LNCAP (cell line): ENCODE results near the gene RBBP4.

ENCODE experiments used
- CTCF ChIP-seq: fragments of 450-650 bp; IDR thresholded peaks from 2 replicates; pipeline ENCODE4 v1.5.1; 2017; ENCODE audit warnings: mild to moderate bottlenecking

Gene RBBP4

DNA sequence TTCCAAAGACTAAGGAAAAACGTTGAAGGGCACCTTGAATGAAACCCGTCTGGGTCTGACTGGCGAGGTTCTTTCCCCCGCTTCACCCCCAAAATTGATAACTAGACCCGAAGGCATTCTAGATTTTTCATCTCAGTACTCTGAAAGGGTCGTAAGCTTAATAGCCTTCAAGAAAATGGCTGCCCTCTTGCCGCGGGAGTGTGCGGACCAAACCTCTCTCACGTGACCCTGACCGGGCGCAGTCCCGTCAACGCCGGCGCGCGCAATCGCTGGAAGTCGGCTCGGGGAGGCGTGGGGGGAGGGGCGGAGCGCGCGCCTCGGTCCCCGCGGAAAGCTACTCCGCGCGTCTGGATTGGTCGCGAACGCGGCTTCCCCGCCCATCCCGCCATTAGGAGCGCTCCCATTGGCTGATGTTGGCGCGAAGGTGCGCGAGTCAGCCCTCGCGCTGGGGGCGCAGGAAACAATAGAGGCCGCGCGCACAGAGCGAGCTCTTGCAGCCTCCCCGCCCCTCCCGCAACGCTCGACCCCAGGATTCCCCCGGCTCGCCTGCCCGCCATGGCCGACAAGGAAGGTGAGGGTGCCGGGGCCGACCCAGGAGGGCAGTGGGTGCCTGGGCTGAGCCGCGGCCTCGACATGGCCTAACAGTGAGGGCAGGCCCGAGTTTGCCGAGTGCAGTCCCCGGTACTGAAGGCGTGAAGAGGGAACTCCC lies at the start of gene RBBP4:
TSS of gene RBBP4 (plus strand) at position 457 of the 709 bp plus-strand sequence. CDS start at position 556, 99 bp downstream.
- TF ChIP-seq CTCF, result no peak

DNA sequence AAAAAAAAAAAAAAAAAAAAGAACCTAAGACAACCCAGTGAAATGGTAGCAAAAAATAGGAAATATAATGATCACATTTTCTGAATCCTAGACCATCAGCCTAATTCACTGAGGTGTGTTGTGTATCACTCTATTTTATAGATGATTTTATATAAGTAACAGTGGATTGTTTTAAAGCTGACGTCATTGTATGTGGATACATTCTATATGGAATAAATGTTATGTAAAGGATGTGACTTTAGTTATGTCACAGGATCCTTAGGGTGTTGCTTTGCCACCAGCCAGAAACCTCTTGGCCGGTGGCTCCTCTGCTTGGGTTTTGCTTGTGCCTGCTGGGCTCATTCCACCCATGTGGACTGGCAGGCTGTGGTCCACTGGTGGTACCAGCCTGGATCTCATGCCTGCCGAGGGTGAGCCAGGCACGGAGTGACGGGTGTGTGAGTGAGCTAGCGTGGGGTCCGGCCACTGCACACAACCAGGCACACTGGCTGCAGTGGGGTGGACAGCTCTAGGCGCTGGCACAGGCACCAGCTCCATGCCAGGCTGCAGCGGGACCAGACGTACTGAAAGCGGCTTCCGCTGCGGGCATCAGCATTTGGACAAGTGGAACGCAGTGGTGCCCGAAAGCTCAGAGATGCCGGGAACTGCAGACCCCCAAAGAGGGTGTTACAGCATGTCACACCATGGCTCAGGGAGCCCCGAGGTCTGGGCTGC lies 45.1 kb upstream of the RBBP4 start:
- no peak for TF ChIP-seq CTCF

DNA sequence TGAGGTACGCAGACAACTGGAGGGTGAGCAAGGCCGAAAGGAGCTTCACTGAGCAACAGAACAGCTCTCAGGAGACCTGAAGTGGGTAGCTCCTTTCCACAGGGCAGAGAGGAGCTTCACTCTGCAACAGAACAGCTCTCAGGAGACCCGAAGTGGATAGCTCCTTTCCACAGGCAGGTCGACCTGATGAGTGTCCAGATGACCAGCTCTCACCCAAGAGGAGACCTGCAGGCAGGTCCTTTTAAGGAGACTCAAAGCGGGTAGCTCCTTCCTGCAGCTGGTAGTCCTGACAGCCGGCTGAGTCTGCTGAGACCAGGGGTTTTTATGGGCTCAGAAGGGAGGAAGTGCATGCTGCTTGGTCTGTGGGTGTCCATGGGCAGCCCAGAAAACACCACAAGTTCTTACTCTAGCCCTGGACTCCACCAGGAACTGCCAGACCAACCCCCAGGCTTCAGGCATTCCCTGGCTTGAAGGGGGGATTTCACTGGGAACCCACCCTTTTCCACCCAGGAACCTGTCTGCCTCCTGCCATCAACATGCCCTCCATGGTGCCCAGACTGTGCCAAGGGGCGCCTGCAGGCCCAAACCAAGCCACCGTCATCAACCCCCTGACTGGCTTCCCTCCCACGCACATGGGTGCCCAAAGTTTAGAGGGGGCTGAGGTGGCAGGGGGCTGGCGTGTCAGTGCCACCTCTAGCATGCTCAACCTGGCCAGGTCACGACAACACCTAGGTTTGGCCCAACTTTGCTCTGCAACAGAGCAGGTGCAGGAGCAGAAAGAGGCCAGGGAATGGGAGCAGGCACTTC lies 44.2 kb upstream of the RBBP4 start:
- no peak for TF ChIP-seq CTCF

GRCh38 chr1:32609180-32609579 lies 41.8 kb upstream of the RBBP4 start:
- no peak for TF ChIP-seq CTCF

DNA sequence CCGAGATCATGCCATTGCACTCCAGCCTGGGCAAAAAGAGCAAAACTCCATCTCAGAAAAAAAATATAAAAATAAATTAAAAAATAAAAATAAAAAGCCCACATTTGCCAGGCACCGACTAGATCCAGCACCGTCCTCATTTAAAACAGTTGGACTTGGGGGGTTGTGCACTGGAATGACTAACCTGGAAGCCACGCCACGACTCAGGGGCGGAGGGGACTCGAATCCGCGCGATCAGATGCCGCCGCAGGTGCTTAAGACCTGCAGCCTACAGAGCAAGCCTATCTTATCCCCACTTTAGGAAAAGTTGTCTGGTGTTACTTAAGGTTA lies 39.2 kb upstream of the RBBP4 start:
- no peak for TF ChIP-seq CTCF

- TF ChIP-seq CTCF, result no peak
Observed at GRCh38 chr1:32612189-32612881, 38.7 kb upstream of the RBBP4 start.

- TF ChIP-seq CTCF, result no peak
Observed at GRCh38 chr1:32613472-32613871, 37.5 kb upstream of the RBBP4 start.
